OCI-LY7 (cell line): ENCODE results near the gene PTCD1.

Experiments used
- EZH2phosphoT487 ChIP-seq: fragments of 200-600 bp; sonication (generic); IDR thresholded peaks from 2 replicates; pipeline ENCODE4 v1.6.1; 2018; ENCODE audit warnings: low read depth, borderline replicate concordance, mild to moderate bottlenecking, mixed run types, antibody characterized with exemption, low read length, moderate library complexity, mixed read lengths
- TF ChIP-seq, protein P1 (sequence below): fragments of 200-600 bp; sonication (generic); conservative IDR thresholded peaks from 2 replicates; pipeline ENCODE4 v1.5.1; 2014; ENCODE audit warnings: mild to moderate bottlenecking, antibody characterized with exemption, low read length, moderate library complexity, mixed read lengths

DNA sequence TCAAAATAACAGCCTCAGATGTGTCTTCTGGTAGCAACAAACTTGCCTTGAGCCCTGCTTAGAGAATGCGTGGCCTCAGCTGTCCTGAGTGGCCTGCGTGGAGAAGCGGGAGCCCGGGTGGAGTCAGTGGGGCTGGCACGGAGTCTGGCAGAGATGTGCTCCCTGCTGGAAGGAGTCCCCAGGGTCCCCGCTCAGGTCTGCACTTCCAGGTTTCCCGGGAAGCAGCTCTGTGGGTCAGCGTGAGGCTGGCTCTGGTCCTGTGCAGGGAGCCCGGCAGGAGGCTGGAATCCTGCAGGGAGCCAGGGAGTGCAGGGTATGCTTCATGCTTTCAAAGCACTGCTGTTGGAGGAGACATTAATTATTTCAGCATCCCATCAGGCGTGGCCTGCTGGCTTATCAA, 10.3 kb upstream of the PTCD1 start:
- TF ChIP-seq, protein P1, sequence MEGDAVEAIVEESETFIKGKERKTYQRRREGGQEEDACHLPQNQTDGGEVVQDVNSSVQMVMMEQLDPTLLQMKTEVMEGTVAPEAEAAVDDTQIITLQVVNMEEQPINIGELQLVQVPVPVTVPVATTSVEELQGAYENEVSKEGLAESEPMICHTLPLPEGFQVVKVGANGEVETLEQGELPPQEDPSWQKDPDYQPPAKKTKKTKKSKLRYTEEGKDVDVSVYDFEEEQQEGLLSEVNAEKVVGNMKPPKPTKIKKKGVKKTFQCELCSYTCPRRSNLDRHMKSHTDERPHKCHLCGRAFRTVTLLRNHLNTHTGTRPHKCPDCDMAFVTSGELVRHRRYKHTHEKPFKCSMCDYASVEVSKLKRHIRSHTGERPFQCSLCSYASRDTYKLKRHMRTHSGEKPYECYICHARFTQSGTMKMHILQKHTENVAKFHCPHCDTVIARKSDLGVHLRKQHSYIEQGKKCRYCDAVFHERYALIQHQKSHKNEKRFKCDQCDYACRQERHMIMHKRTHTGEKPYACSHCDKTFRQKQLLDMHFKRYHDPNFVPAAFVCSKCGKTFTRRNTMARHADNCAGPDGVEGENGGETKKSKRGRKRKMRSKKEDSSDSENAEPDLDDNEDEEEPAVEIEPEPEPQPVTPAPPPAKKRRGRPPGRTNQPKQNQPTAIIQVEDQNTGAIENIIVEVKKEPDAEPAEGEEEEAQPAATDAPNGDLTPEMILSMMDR = no peak
- TF ChIP-seq EZH2phosphoT487 = no peak
